ENCODE results near the gene PRSS38.

The PRSS38 gene

DNA sequence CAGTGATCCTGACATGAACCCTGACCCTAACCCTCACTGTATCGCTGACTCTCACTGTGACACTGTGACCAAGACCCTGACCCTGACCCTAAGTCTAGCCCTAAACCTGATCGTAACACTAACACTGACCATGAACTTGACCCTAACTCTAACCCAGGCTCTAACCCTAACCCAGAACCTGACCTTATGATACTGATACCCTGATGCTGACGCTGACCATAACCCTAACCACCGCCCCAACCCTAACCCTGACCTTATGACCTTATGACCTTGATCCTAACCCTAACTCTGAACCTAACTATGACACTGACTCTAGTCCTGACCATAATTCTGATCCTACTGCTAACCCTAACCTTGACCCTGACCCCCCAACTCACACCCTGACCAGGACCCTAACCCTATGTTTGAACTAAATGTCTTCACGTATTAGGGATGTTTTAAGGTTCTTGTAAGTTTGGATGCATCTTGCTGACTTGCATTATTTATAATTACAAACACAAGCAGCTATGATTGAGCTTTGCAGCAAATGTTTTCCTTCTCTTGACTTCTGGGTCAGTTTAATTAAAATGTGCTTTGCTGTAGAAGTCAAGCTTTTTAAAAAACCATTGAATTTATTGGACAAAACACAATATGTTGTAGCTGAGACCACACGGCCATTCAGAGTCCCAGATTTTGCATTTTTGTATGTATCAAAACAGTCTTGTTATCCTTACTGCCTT, 23.9 kb upstream of the PRSS38 start:
- TF ChIP-seq, protein P1, sequence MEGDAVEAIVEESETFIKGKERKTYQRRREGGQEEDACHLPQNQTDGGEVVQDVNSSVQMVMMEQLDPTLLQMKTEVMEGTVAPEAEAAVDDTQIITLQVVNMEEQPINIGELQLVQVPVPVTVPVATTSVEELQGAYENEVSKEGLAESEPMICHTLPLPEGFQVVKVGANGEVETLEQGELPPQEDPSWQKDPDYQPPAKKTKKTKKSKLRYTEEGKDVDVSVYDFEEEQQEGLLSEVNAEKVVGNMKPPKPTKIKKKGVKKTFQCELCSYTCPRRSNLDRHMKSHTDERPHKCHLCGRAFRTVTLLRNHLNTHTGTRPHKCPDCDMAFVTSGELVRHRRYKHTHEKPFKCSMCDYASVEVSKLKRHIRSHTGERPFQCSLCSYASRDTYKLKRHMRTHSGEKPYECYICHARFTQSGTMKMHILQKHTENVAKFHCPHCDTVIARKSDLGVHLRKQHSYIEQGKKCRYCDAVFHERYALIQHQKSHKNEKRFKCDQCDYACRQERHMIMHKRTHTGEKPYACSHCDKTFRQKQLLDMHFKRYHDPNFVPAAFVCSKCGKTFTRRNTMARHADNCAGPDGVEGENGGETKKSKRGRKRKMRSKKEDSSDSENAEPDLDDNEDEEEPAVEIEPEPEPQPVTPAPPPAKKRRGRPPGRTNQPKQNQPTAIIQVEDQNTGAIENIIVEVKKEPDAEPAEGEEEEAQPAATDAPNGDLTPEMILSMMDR (IDR thresholded peaks at IDR 0.05), result no peak

DNA sequence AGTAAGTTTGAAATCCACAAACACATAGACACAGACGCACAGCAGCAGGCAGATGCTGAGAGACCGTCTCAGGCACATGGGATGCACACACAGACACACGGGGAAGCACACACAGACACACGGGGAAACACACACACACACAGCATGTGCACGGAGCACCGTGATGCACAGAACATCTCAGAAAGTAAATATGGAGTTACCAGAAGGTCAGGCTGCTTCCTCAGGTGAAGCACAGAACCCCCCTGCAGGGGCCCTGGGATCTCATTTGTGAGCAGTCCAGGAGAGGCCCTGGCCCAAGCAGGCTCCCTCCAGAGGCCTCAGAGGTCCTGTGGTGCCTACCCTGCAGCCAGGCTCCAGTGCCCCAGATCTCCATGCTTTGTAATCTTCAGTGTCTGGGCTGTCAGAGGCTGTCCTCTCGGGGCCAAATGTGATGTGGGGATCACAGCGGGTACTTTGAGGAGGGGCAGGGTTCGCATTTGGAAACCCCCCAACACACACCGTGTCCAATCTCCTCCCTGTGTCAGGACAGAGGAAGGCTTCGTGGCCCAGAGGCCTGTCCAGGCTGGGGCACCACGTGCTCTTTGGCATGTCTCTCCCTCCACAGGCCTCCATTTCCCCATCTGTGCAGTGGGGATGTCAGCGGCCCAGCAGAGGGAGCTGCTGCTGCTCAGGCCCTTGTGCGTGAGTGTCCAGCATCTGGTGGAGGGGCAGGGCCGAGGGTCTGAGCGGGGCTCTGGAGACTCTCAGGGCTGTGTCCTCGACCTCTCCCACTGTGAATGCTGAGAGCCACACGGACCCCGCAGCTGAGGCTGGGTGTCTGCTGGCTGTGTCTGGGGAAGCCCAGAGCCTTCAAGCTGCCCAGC, 23.0 kb upstream of the PRSS38 start:
- TF ChIP-seq, protein P1 (IDR thresholded peaks at IDR 0.05), result peak; percentile 45

DNA sequence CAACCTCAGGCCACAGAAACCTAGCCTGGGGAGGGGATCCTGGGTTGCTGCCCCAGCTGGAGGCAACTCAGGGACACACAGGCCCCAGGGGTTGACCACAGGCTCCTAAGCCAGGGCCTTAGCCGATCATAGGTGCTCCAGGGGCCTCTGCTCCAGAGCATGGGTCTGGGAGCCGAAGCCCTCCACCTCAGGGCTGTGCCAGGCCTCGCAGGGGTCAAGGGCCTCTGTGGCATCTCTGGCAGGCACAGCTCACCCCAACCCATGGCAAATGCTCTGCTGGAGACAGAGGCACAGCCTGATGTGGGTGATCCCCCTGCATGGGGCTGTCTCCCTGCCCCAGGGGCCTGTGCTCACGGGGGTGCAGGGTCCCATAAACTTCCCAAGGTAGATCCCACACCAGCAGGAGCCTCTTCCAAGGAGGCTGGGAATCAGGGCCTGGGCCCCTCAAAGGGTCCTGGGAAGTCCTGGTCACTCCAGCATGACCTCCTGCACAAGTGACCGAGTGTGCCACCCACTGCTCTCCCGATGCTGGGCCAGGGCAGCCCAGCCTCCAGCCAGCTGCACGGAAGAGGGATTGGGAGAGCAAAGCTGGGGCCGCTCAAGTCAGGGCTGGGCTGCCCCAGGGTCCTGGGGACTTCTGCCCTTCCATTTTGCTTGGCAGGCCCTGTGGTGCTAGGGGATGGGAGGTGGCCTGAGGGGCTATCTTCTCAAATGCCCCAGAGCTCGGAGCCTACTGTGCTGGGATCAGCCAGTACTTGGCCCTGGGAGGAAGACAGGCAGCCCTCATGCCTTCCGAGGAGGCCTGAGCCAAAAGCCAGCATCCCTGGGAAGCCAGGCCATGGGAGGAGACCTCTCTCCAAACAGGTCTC, 22.2 kb upstream of the PRSS38 start:
- TF ChIP-seq, protein P1 (IDR thresholded peaks at IDR 0.05), result no peak

DNA sequence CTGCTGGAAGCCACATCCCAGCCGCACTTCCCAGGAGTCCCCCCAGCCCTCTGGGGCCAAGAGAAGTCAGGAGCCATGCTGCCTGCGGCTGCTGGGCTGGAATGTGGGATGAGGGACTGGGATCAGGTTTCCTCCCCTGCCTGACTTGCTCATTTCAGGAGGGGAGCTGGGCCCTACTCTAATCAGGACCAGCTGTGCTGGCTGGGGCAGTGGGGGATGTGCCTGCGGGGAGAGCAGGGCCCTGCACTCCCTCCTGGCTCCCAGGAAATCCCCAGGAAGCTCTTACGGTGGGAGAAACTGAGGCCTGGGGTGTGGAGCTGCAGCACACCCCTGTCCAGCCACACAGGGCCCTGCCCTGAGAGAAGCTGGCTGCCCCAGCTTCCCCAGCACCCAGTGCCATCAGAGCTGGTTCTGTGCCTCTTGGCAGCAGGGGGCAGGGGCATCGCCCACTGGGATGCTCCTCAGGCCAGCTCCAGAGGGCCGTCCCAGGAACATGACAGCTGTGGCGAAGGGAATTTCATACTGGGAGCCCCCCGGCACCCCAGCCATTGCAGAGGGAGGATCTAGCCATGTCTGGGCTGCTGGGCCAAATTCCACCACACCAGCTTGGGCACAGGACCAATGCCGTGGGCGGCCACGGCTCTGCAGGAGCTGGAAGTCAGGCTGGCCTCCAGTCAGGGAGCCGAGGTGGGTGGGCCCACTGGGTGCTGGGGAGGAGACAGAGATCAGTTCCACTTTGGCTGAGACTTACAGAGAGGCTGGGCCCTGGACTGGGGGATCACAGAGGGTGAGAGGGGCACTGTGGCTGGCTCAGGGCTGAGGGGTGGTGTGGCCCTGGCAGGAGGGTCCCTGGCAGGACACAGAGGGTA, 21.3 kb upstream of the PRSS38 start:
- TF ChIP-seq, protein P1 (IDR thresholded peaks at IDR 0.05), result no peak

DNA sequence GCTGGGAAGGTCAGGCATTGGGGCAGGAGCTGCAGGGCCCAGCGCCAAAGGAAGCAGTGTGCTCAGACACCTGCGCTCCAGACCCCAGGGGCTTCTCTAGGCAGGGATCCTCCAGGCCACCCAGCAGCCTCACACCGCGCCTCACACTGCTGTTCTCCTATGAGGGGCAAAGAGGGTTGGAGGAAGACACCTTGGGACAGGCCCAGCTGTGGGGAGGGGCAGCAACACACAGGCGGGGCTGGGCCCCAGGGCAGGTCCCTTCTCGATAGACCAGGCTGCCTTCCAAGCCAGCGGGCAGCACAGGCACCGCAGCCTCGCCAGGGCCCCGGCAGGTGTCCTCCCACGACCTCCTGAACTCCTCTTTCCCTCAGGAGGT, 20.7 kb upstream of the PRSS38 start:
- TF ChIP-seq, protein P1 (IDR thresholded peaks at IDR 0.05), result no peak

DNA sequence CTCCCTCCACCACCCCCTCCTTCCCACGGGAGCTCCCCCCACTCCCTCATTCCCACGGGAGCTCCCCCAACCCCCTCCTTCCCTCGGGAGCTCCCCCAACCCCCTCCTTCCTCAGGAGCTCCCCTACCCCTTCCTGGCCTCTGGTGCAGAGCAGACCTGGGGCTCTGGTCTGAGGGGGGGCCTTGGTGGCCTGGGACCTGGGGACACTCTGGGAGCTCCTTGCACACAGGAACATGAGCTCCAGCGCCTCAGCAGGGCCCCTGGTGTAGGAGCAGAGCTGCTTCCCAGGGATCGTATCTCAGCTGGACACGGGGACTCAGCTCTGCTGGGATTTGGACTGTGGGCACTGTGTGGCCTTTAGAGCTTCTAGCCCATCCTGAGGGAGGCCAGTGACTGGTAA, 19.7 kb upstream of the PRSS38 start:
- TF ChIP-seq, protein P1 (IDR thresholded peaks at IDR 0.05), result no peak
